ENCODE data around the gene ABCC8. TPM values are rescaled to one million over a fixed set of nuclear protein-coding genes. Genes with fewer than 3 reads are reported as not detected.
A peak's percentile ranks its signal among the peaks of the same experiment; 100 is the strongest.

Gene ABCC8
- total and polyA plus RNA-seq, 4 donors: 1.2 to 14.9 (median 3.1) TPM

- Histone ChIP-seq H3K9ac (ENCODE audit: insufficient read depth in 1 of 2, low read length in 2 of 2) (no peak overlapping the region), H3K27me3 (ENCODE audit: control insufficient read depth in 3 of 3, insufficient read depth in 3 of 3, low read length in 2 of 3) (no peaks in the 10 kb centered on the region), H3K9me3 (ENCODE audit: control insufficient read depth in 4 of 4, insufficient read depth in 3 of 4, low read length in 3 of 4) (no peaks in the 10 kb centered on the region), H3K36me3 (ENCODE audit: control insufficient read depth in 4 of 4, insufficient read depth in 4 of 4, low read length in 4 of 4) (no peaks in the 10 kb centered on the region), H3K27ac (ENCODE audit: low read depth in 1 of 2, low read length in 1 of 2) (peak overlapping the region; percentile 62 to 68), H3K4me1 (ENCODE audit: control insufficient read depth in 5 of 5, insufficient read depth in 5 of 5, low read length in 5 of 5) (peaks cover 0 to 15% (median 7%) of the 10 kb centered on the region in 5 donors), H3K4me3 (no peak overlapping the region)
- ATAC-seq (ENCODE audit: insufficient read depth, low FRiP score) (peak; percentile 82), DNase-seq (peak; percentile 9 to 51 (median 30))
- no peak for TF ChIP-seq CTCF (IDR thresholded peaks at IDR 0.05; ENCODE audit: control extremely low read depth, extremely low read depth)
- 44 to 64% methylated on average over 14 to 15 of the region's 15 CpGs for WGBS, 2 donors
These were observed 71.2 kb downstream of the ABCC8 start for GRCh38 chr11:17405232-17406005.

- H3K9ac ChIP-seq (ENCODE audit: insufficient read depth in 1 of 2, low read length in 2 of 2): no peak overlapping the region
- no peak overlapping the region for H3K27ac ChIP-seq (ENCODE audit: low read depth in 1 of 2, low read length in 1 of 2)
- no peaks in the 10 kb centered on the region for H3K9me3 ChIP-seq (ENCODE audit: control insufficient read depth in 4 of 4, insufficient read depth in 3 of 4, low read length in 3 of 4)
- no peak for TF ChIP-seq CTCF (IDR thresholded peaks at IDR 0.05; ENCODE audit: control extremely low read depth, extremely low read depth)
- no peak overlapping the region for H3K4me3 ChIP-seq
- peaks cover 0 to 13% (median 7%) of the 10 kb centered on the region in 5 donors for H3K4me1 ChIP-seq (ENCODE audit: control insufficient read depth in 5 of 5, insufficient read depth in 5 of 5, low read length in 5 of 5)
- H3K27me3 ChIP-seq (ENCODE audit: control insufficient read depth in 3 of 3, insufficient read depth in 3 of 3, low read length in 2 of 3): no peaks in the 10 kb centered on the region
- no peaks in the 10 kb centered on the region for H3K36me3 ChIP-seq (ENCODE audit: control insufficient read depth in 4 of 4, insufficient read depth in 4 of 4, low read length in 4 of 4)
- ATAC-seq (ENCODE audit: insufficient read depth, low FRiP score) (no peak), DNase-seq (no peak)
- 86 to 88% methylated on average over 18 of the region's 18 CpGs for WGBS, 2 donors
These were observed 72.5 kb downstream of the ABCC8 start for GRCh38 chr11:17403980-17404759.

- Histone ChIP-seq H3K36me3 (ENCODE audit: control insufficient read depth in 4 of 4, insufficient read depth in 4 of 4, low read length in 4 of 4) (no peaks in the 10 kb centered on the region), H3K9me3 (ENCODE audit: control insufficient read depth in 4 of 4, insufficient read depth in 3 of 4, low read length in 3 of 4) (no peaks in the 10 kb centered on the region), H3K27ac (ENCODE audit: low read depth in 1 of 2, low read length in 1 of 2) (no peak overlapping the region), H3K4me3 (no peak overlapping the region), H3K27me3 (ENCODE audit: control insufficient read depth in 3 of 3, insufficient read depth in 3 of 3, low read length in 2 of 3) (no peaks in the 10 kb centered on the region), H3K4me1 (ENCODE audit: control insufficient read depth in 5 of 5, insufficient read depth in 5 of 5, low read length in 5 of 5) (peaks cover 0 to 13% (median 7%) of the 10 kb centered on the region in 5 donors), H3K9ac (ENCODE audit: insufficient read depth in 1 of 2, low read length in 2 of 2) (no peak overlapping the region)
- no peak for TF ChIP-seq CTCF (IDR thresholded peaks at IDR 0.05; ENCODE audit: control extremely low read depth, extremely low read depth)
- ATAC-seq (ENCODE audit: insufficient read depth, low FRiP score) (no peak), DNase-seq (no peak)
- WGBS, 2 donors: 95 to 96% methylated on average over 8 of the region's 8 CpGs
These were observed 74.2 kb downstream of the ABCC8 start for GRCh38 chr11:17402486-17402885.

All from lung (tissue), 12 donors.